SK-N-SH treated with all-trans-retinoic acid at 6 μM for 48 hours (cell line): ENCODE measurements around the gene PRCC.

ENCODE experiments used
- BACH2 ChIP-seq: fragments of 250-450 bp; sonication (Bioruptor Pico); IDR thresholded peaks from 2 replicates; pipeline ENCODE4 v1.9.0; 2021; ENCODE audit warnings: mild to moderate bottlenecking, borderline replicate concordance
- ESRRG ChIP-seq: fragments of 250-450 bp; sonication (Bioruptor Pico); IDR thresholded peaks from 2 replicates; pipeline ENCODE4 v1.6.1; 2021; ENCODE audit warnings: mild to moderate bottlenecking
- PPARA ChIP-seq: fragments of 250-450 bp; sonication (Bioruptor Pico); IDR thresholded peaks from 2 replicates; pipeline ENCODE4 v1.5.0; 2020; ENCODE audit warnings: mild to moderate bottlenecking, borderline replicate concordance
- RARB ChIP-seq: fragments of 250-450 bp; sonication (Bioruptor Pico); IDR thresholded peaks from 2 replicates; pipeline ENCODE4 v1.8.0; 2021; ENCODE audit warnings: mild to moderate bottlenecking, moderate library complexity
- SNAI2 ChIP-seq: fragments of 250-450 bp; sonication (Bioruptor Pico); IDR thresholded peaks from 2 replicates; pipeline ENCODE4 v1.5.0; 2020; ENCODE audit warnings: mild to moderate bottlenecking, moderate library complexity
- TCF4 ChIP-seq: fragments of 250-450 bp; sonication (Bioruptor Pico); IDR thresholded peaks from 2 replicates; pipeline ENCODE4 v1.8.0; 2021; ENCODE audit warnings: mild to moderate bottlenecking, moderate library complexity, borderline replicate concordance
- ZNF70 ChIP-seq: fragments of 450-650 bp; formaldehyde crosslinking; IDR thresholded peaks from 2 replicates; pipeline ENCODE4 v1.5.0; 2020; ENCODE audit warnings: mild to moderate bottlenecking, moderate library complexity
- ZNF8 ChIP-seq: fragments of 450-650 bp; formaldehyde crosslinking; IDR thresholded peaks from 2 replicates; pipeline ENCODE4 v1.5.0; 2020; ENCODE audit warnings: mild to moderate bottlenecking, moderate library complexity
- TF ChIP-seq, protein P1 (sequence below): fragments of 250-450 bp; sonication (Bioruptor Pico); IDR thresholded peaks from 2 replicates; pipeline ENCODE4 v1.5.0; 2020; ENCODE audit warnings: mild to moderate bottlenecking, moderate library complexity
- TF ChIP-seq, protein P2 (sequence below): fragments of 250-450 bp; sonication (Bioruptor Pico); IDR thresholded peaks from 2 replicates; pipeline ENCODE4 v1.8.0; 2020; ENCODE audit warnings: mild to moderate bottlenecking, moderate library complexity, borderline replicate concordance

DNA sequence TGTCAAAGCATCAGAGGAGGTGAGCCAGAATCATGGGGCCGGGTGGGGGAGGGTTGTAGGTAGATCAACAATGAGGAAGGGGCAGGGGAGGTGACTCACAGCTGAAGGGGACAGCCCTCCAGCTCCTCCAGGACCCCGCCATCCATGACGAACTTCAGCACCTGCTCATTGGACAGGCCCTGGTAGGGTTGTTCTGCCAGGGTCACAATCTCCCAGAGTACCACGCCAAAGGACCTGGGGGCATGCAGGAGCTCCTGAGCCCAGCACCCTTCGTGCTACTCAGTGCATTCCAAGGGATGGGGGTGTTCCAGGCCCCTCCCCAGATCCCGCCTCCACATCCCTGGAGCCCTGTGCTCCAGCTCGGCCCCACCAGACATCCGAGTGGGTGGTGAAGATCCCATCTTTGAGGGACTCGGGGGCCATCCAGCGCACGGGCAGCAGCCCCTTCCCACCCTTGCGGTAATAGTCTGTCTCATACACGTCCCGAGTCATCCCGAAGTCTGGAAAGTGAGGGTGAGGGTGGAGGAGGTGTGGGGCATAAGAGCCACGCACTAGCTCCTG is 74.0 kb downstream of the PRCC start:
- TF ChIP-seq, protein P1, sequence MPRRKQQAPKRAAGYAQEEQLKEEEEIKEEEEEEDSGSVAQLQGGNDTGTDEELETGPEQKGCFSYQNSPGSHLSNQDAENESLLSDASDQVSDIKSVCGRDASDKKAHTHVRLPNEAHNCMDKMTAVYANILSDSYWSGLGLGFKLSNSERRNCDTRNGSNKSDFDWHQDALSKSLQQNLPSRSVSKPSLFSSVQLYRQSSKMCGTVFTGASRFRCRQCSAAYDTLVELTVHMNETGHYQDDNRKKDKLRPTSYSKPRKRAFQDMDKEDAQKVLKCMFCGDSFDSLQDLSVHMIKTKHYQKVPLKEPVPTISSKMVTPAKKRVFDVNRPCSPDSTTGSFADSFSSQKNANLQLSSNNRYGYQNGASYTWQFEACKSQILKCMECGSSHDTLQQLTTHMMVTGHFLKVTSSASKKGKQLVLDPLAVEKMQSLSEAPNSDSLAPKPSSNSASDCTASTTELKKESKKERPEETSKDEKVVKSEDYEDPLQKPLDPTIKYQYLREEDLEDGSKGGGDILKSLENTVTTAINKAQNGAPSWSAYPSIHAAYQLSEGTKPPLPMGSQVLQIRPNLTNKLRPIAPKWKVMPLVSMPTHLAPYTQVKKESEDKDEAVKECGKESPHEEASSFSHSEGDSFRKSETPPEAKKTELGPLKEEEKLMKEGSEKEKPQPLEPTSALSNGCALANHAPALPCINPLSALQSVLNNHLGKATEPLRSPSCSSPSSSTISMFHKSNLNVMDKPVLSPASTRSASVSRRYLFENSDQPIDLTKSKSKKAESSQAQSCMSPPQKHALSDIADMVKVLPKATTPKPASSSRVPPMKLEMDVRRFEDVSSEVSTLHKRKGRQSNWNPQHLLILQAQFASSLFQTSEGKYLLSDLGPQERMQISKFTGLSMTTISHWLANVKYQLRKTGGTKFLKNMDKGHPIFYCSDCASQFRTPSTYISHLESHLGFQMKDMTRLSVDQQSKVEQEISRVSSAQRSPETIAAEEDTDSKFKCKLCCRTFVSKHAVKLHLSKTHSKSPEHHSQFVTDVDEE (CRISPR knock-in tag) = no peak
- TF ChIP-seq TCF4 (CRISPR knock-in tag) (no peak), BACH2 (CRISPR knock-in tag) (no peak), ZNF8 (CRISPR knock-in tag) (no peak), PPARA (CRISPR knock-in tag) (no peak), ZNF70 (no peak), RARB (CRISPR knock-in tag) (no peak), SNAI2 (CRISPR knock-in tag) (no peak), ESRRG (CRISPR knock-in tag) (no peak)
- TF ChIP-seq, protein P2, sequence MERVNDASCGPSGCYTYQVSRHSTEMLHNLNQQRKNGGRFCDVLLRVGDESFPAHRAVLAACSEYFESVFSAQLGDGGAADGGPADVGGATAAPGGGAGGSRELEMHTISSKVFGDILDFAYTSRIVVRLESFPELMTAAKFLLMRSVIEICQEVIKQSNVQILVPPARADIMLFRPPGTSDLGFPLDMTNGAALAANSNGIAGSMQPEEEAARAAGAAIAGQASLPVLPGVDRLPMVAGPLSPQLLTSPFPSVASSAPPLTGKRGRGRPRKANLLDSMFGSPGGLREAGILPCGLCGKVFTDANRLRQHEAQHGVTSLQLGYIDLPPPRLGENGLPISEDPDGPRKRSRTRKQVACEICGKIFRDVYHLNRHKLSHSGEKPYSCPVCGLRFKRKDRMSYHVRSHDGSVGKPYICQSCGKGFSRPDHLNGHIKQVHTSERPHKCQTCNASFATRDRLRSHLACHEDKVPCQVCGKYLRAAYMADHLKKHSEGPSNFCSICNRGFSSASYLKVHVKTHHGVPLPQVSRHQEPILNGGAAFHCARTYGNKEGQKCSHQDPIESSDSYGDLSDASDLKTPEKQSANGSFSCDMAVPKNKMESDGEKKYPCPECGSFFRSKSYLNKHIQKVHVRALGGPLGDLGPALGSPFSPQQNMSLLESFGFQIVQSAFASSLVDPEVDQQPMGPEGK (CRISPR knock-in tag) = no peak
